ENCODE results near the gene GALNT17. TPM values are rescaled to one million over a fixed set of nuclear protein-coding genes. Genes with fewer than 3 reads are reported as not detected.

The GALNT17 gene
- total RNA-seq, 1 experiment from 2014 or later, result not detected

GRCh38 chr7:71131256-71132126 is 453 bp upstream of the GALNT17 start:
- ChIA-PET CTCF (no interaction called here), POLR2A (no interaction called here)
- intact Hi-C loops (cut with micrococcal nuclease; ENCODE audit: unreplicated experiment), result no loop called here

More at GRCh38 chr7:71131256-71132126, 453 bp upstream of the GALNT17 start:
- BruUV-seq (replicated peaks), result no TSS peak
- TF ChIP-seq SIN3A (IDR thresholded peaks at IDR 0.05; ENCODE audit: borderline replicate concordance, insufficient read depth, low read depth, low read length) (no peak), POLR2AphosphoS5 (IDR thresholded peaks at IDR 0.05; ENCODE audit: low read depth, low read length) (no peak), CTCF (IDR thresholded peaks at IDR 0.05) (no peak), REST (IDR thresholded peaks at IDR 0.05; ENCODE audit: insufficient read depth in 1 of 2, low read depth in 2 of 2, low read length in 1 of 2) (no peak), TCF7L2 (IDR thresholded peaks at IDR 0.05; ENCODE audit: low read depth, low read length) (no peak)
- no peaks in the 10 kb centered on the region for H3K36me3 ChIP-seq (ENCODE audit: control insufficient read depth, insufficient read depth, low read length)
- no peaks in the 10 kb centered on the region for H3K27me3 ChIP-seq (ENCODE audit: control insufficient read depth, insufficient read depth, low read length)
- no peaks in the 10 kb centered on the region for H3K4me1 ChIP-seq (ENCODE audit: control insufficient read depth, insufficient read depth, low read length)
- no peaks in the 10 kb centered on the region for H3K9me3 ChIP-seq (ENCODE audit: control insufficient read depth, insufficient read depth, low read depth, low read length)
- DNase-seq (ENCODE audit: low read depth, low spot score), result no peak
- ATAC-seq, result no peak
- no peak overlapping the region for H3K27ac ChIP-seq (ENCODE audit: low read length)
- in situ Hi-C loops (cut with HindIII; ENCODE audit: low pct_unique_long_range_greater_than_20kb, low sequenced_read_pairs), result no loop called here
- no peak overlapping the region for H3K4me3 ChIP-seq (ENCODE audit: low read depth in 2 of 2, low read length in 2 of 2)
